GM18507 (cell line): ENCODE measurements around the gene HEMGN.
"Not testable (repeated sequence)": the region's sequence is repeated elsewhere in the genome, so short reads cannot be mapped to it uniquely, and the experiment has no call there.

Experiments
- DNase-seq: peaks from one replicate; pipeline ENCODE4 v3.0.0; 2011; ENCODE audit warnings: low read depth; ENCODE audit not compliant: insufficient read length; ENCODE audit errors: extremely low spot score
- FAIRE-seq: peaks from 2 replicates; lab custom pipeline; 2011; peaks lifted over from hg19 to GRCh38; lab: Jason Lieb, UNC

Gene HEMGN

DNA sequence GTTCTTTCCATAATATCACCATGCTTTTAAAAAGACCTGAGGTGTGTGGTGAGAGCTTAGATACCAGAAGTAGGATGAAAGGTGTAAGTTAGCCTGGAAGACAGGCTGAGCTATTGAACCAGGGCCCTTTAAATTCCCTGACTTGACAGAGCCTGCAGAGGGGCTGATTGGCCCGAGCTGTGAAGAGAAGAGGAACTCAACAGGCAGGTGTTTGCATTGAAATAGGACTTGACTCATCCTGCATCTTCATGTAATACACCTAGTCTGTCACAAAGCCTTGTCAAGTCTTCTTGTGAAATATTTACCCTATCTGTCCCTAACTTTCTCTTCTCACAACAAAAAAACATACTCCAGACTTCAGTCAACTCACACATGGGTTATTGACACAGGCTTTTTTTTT is 28.5 kb upstream of the HEMGN start:
- FAIRE-seq (no peak), DNase-seq (no peak)

- DNase-seq (no peak), FAIRE-seq (no peak)
Observed at GRCh38 chr9:97964901-97965300, 26.9 kb upstream of the HEMGN start.

DNA sequence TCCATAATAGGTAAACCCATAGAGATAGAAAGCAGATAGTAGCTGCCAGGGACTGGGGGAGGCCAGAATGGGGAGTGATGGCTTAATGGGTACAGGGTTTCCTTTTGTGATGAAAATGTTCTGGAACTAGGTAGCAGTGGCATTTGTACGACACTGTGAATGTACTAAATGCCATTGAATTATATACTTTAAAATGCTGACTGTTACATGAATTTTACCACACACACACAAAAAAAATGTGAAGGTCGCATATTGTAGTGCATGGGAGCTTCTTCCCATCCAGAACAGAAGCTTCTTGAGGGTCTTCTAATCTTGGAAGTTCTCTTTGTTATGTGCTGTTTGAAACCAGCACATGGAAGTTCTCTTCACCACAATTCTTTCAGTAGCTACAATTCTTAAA is 25.3 kb upstream of the HEMGN start:
- no peak for FAIRE-seq
- no peak for DNase-seq

GRCh38 chr9:97962575-97962974 is 24.6 kb upstream of the HEMGN start:
- DNase-seq (no peak), FAIRE-seq (no peak)

GRCh38 chr9:97962136-97962535 is 24.2 kb upstream of the HEMGN start:
- FAIRE-seq (no peak), DNase-seq (no peak)

- DNase-seq, result no peak
- FAIRE-seq, result no peak
Observed at GRCh38 chr9:97961361-97961760, 23.4 kb upstream of the HEMGN start.

DNA sequence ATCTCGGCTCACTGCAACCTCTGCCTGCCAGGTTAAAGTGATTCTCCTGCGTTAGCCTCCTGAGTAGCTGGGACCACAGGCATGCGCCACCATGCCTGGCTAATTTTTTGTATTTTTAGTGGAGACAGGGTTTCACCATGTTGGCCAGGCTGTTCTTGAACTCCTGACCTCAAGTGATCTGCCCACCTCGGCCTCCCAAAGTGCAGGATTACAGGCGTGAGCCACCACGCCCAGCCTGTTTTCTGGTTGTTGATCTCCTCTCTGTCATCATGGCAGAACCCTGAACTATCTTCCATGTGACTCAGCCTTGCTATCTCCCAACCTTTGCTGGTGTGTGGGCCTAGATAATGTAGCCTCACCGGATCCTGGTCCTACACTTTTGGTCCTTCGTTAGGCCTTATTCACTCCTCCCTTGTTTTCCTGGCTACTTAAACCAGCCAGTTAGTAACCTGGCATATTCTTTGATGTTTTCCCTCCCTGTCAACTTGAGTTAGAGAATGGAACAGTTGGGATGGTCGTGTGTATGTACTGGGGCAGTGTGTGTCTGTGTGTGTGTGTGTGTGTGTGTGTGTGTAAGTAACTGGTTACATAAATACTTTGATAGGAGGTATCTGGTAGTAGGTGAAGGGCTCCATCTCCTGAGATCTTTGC is 22.8 kb upstream of the HEMGN start:
- DNase-seq, FAIRE-seq: not testable (repeated sequence)

DNA sequence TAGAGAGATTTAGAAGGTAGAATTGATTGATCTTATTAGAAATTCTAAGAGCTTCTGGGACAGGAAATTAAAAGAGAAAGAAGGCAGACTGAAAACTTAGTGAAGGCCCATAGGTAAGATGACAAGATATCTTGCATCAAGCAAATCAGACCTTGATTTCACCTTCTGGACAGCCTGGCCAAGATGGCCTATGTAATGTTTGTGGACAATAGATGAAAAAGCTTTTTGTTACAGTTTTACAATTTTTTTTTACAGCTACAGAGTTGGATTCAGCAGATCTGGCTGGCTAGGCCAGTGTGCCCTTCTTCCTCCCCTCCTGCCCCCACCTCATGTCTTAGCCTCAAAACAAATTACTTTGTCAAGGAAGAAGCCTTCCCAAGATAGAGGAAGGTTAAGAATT is 21.6 kb upstream of the HEMGN start:
- FAIRE-seq, result no peak
- DNase-seq, result no peak

- no peak for DNase-seq
Observed at GRCh38 chr9:97958812-97959511, 21.0 kb upstream of the HEMGN start.

GRCh38 chr9:97956331-97956730 is 18.4 kb upstream of the HEMGN start:
- DNase-seq (no peak), FAIRE-seq (no peak)

More at GRCh38 chr9:97958812-97959511, 21.0 kb upstream of the HEMGN start:
- no peak for FAIRE-seq

GRCh38 chr9:97954550-97954989 is 16.6 kb upstream of the HEMGN start:
- FAIRE-seq (peak; percentile 77), DNase-seq (peak; percentile 39)

DNA sequence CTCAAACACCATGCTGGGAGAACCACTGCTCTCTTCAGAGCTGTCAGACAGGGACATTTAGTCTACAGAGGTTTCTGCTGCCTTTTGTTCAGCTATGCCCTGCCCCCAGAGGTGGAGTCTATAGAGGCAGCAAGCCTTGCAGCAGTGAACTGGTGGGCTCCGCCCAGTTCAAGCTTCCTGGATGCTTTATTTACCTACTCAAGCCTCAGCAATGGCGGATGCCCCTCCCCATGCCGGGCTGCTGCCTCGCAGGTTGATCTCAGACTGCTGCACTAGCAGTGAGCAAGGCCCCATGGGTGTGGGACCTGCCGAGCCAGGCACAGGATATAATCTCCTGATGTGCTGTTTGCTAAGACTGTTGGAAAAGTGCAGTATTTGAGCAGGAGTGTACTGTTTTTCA is 12.9 kb upstream of the HEMGN start:
- not testable (repeated sequence) for FAIRE-seq, DNase-seq

DNA sequence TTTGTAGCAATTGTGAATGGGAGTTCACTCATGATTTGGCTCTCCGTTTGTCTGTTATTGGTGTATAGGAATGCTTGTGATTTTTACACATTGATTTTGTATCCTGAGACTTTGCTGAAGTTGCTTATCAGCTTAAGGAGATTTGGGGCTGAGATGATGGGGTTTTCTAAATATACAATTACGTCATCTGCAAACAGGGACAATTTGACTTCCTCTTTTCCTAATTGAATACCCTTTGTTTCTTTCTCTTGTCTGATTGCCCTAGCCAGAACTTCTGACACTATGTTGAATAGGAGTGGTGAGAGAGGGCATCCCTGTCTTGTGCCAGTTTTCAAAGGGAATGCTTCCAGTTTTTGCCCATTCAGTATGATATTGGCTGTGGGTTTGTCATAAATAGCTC is 9.1 kb upstream of the HEMGN start:
- FAIRE-seq, result not testable (repeated sequence)

GRCh38 chr9:97945470-97945869 is 7.5 kb upstream of the HEMGN start:
- FAIRE-seq, DNase-seq: not testable (repeated sequence)

More for the DNA sequence above, 9.1 kb upstream of the HEMGN start:
- not testable (repeated sequence) for DNase-seq

GRCh38 chr9:97944612-97945011 is 6.6 kb upstream of the HEMGN start:
- DNase-seq (no peak), FAIRE-seq (no peak)

DNA sequence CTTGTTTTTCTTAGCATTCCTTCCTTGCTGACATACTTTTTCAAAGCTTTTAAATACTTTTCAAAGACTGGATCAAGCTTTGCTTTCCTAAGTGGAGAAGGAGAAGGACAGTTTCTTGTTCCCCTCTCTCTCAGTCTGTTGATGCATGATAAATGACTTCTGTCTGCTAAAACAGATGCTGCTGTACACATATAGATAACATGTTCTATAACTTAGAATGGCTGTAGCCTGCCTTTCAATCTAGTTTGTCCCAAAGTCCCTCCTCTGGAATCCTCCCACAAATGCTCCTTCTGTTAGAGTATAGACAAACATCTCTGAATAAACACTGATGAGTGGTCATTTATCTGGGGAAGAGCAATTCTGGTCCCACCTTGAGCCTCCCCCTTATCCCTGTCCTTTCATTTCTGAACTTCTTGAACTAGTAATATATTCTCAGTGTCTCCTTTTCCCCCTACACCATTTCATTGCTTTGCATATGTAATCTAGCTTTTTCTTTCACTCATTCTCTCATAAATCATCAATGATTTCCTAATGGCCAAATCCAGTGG is 5.4 kb upstream of the HEMGN start:
- DNase-seq, result no peak
- FAIRE-seq, result no peak

- FAIRE-seq (no peak), DNase-seq (no peak)
Observed at GRCh38 chr9:97941323-97941722, 3.4 kb upstream of the HEMGN start.

GRCh38 chr9:97940741-97941140 is 2.8 kb upstream of the HEMGN start:
- DNase-seq (no peak), FAIRE-seq (no peak)

DNA sequence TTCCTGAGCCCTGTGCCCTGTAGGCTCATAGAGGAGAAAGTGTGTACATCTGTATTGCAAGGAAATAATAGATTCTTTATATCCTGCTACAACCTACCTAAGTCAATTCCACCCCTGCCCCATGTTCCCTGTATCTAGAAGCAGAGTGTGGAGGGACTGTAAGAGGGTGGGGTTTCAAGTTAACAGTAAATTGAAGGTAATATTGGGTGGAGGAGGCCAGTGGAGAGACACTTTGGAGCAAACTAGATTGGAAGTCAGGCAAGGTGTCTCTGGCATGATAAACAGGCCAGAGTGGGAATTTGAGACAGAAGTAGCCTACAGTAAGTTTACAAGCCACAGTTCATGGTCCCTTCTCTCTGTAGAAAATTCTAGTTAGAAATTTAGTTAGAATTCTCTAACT is 2.3 kb upstream of the HEMGN start:
- FAIRE-seq (no peak), DNase-seq (no peak)

GRCh38 chr9:97936998-97937397 is 974 bp downstream of the HEMGN start:
- FAIRE-seq (no peak), DNase-seq (no peak)

DNA sequence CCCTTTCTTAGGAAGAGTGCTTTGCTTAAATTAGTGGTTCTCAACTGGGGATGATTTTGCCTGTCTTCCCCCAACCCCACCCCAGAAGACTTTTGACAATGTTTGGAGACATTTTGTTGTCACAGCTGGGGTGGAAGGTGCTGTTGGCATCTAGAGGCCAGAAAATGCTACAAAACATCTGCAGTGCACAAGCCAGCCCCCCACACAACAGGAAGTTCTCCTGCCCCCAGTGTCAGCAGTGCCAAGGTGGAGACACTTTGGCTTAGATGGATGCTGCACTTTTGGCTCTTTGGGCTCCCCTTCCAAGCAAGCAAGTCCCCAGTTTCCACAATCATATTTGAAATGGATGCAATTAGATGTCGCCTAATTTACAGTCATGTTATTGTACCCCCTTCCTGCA is 2.7 kb downstream of the HEMGN start:
- DNase-seq (no peak), FAIRE-seq (no peak)
